HepG2 (cell line): ENCODE measurements around the gene CA14. TPM values are rescaled to one million over a fixed set of nuclear protein-coding genes. Genes with fewer than 3 reads are reported as not detected.
A peak's percentile ranks its signal among the peaks of the same experiment; 100 is the strongest.

ENCODE experiments used
- ATAC-seq: fragments of 200-7000 bp; cut with Tn5 transposase; 3 replicates; pipeline ENCODE4 v1.9.1; 2020; ENCODE audit warnings: mild to moderate bottlenecking, moderate library complexity
- BruUV-seq: library from RNA; stranded (reverse); fragments of 400-500 nt; replicated peaks from 2 replicates; lab custom pipeline; 2021; lab: Mats Ljungman, UMichigan
- CTCF ChIA-PET: fragments of 300-600 bp; formaldehyde crosslinking; extraction: SDS; loops from one replicate; lab custom pipeline; 2021; ENCODE audit warnings: low total read pairs, inconsistent platforms, low intra/inter-chr PET ratio; lab: Yijun Ruan, JAX
- POLR2A ChIA-PET: fragments of 350-600 bp; sonication (Branson Sonifier 250); formaldehyde crosslinking; loops from one replicate; lab custom pipeline; 2020; ENCODE audit warnings: antibody characterized with exemption, inconsistent platforms; lab: Yijun Ruan, JAX
- DNase-seq: peaks from one replicate; pipeline ENCODE4 v3.0.0-alpha.2; 2015; ENCODE audit warnings: low spot score
- FAIRE-seq: peaks from 3 replicates; lab custom pipeline; 2011; peaks lifted over from hg19 to GRCh38; lab: Jason Lieb, UNC
- H2AFZ ChIP-seq: one replicate; pipeline ENCODE4 v1.6.1; 2011; ENCODE audit warnings: low read length, inconsistent platforms
- H3K27ac ChIP-seq: fragments of 300-600 bp; 3 replicates; pipeline ENCODE4 v1.8.0; 2011; ENCODE audit warnings: mixed run types, mild to moderate bottlenecking, mixed read lengths, low read length, inconsistent platforms; ENCODE audit not compliant: insufficient read depth; ENCODE audit errors: extremely low read length
- H3K27me3 ChIP-seq, 2 experiments: fragments of 200-600 bp in 1 of 2; 2 replicates in 1 of 2; 3 replicates in 1 of 2; pipeline versions ENCODE4 v1.6.0 to v1.8.0; 2011; ENCODE audit warnings: low read length in 2 of 2, mild to moderate bottlenecking in 2 of 2, moderate library complexity in 2 of 2, inconsistent platforms in 1 of 2; ENCODE audit not compliant: insufficient read depth in 2 of 2, control insufficient read depth in 1 of 2
- H3K36me3 ChIP-seq, 2 experiments: fragments of 200-600 bp in 1 of 2; replicated peaks in 1 of 2; 2 replicates in 1 of 2; 3 replicates in 1 of 2; pipeline versions ENCODE4 v1.5.1 to v1.8.0; 2011; ENCODE audit warnings: low read length in 2 of 2, inconsistent platforms in 1 of 2; ENCODE audit not compliant: insufficient read depth in 2 of 2, control insufficient read depth in 1 of 2
- H3K4me1 ChIP-seq: 2 replicates; pipeline ENCODE4 v1.5.1; 2012; ENCODE audit warnings: low read length, inconsistent platforms; ENCODE audit not compliant: insufficient read depth
- H3K4me2 ChIP-seq: 2 replicates; pipeline ENCODE4 v1.6.0; 2011; ENCODE audit warnings: low read depth, low read length, inconsistent platforms
- H3K4me3 ChIP-seq, 3 experiments: fragments of 200-600 bp in 1 of 3; sonication (generic), shearing (Covaris generic) in 1 of 3; replicated peaks in 1 of 3; 2 replicates each; pipeline ENCODE4 v1.5.1; 2011 to 2016; ENCODE audit warnings: low read length in 3 of 3, inconsistent platforms in 2 of 3, low read depth in 2 of 3, mild to moderate bottlenecking in 2 of 3, control low read depth in 1 of 3, mixed read lengths in 1 of 3; ENCODE audit not compliant: insufficient read depth in 1 of 3
- H3K79me2 ChIP-seq: one replicate; pipeline ENCODE4 v1.6.1; 2011; ENCODE audit warnings: low read length, inconsistent platforms; ENCODE audit not compliant: insufficient read depth
- H3K9ac ChIP-seq: 2 replicates; pipeline ENCODE4 v1.6.0; 2011; ENCODE audit warnings: mild to moderate bottlenecking, low read depth, low read length, inconsistent platforms; ENCODE audit not compliant: insufficient read depth
- H3K9me3 ChIP-seq: 2 replicates; pipeline ENCODE4 v1.5.1; 2012; ENCODE audit warnings: mild to moderate bottlenecking, low read length
- H4K20me1 ChIP-seq: 2 replicates; pipeline ENCODE4 v1.6.0; 2011; ENCODE audit warnings: inconsistent platforms, mild to moderate bottlenecking, low read length, moderate library complexity; ENCODE audit not compliant: insufficient read depth
- ATF1 ChIP-seq: IDR thresholded peaks from 2 replicates; pipeline ENCODE4 v1.6.1; 2016; ENCODE audit warnings: mild to moderate bottlenecking, control low read depth
- MXD1 ChIP-seq: sonication (generic); formaldehyde crosslinking; IDR thresholded peaks from 2 replicates; pipeline ENCODE4 v1.4.0; 2020; ENCODE audit warnings: mild to moderate bottlenecking, missing genetic modification reagents
- PHF5A ChIP-seq: IDR thresholded peaks from one replicate; pipeline ENCODE4 v1.6.1; 2018; ENCODE audit warnings: low read depth, missing genetic modification reagents; ENCODE audit not compliant: unreplicated experiment
- RBFOX2 ChIP-seq: fragments of 200-400 bp; formaldehyde crosslinking; IDR thresholded peaks from 2 replicates; pipeline ENCODE4 v1.6.1; 2017; ENCODE audit warnings: low read depth, mild to moderate bottlenecking, low read length
- TRIM24 ChIP-seq: sonication (generic); formaldehyde crosslinking; IDR thresholded peaks from 2 replicates; pipeline ENCODE4 v1.8.0; 2022; ENCODE audit warnings: mild to moderate bottlenecking, missing genetic modification reagents
- ZNF451 ChIP-seq: sonication (generic); formaldehyde crosslinking; IDR thresholded peaks from 2 replicates; pipeline ENCODE4 v1.5.0; 2020; ENCODE audit warnings: mild to moderate bottlenecking, missing genetic modification reagents
- ZNF557 ChIP-seq: sonication (generic); formaldehyde crosslinking; IDR thresholded peaks from 2 replicates; pipeline ENCODE4 v1.4.0; 2020; ENCODE audit warnings: missing genetic modification reagents
- WGBS: methylation state at CpG from one replicate; pipeline ENCODE4 v1.1.6; 2017; ENCODE audit warnings: low lambda C conversion rate; 5-methylcytosine and 5-hydroxymethylcytosine counted together
- in situ Hi-C: cut with HindIII; loops from 2 replicates; pipeline ENCODE4 v1.10.0; 2017; ENCODE audit warnings: low pct_unique_long_range_greater_than_20kb; ENCODE audit not compliant: extremely low pct_ligation_motif_present
- intact Hi-C: fragments of 100-400 bp; cut with micrococcal nuclease; formaldehyde crosslinking; loops from one replicate; pipeline ENCODE4 v1.10.0; 2022; ENCODE audit not compliant: unreplicated experiment
- polyA plus RNA-seq, 8 experiments: library from polyadenylated mRNA; depleted of rRNA in 3 of 8; stranded (reverse) in 7 of 8; unstranded in 1 of 8; fragments of >200 nt; fragmentation: Illumina TruSeq in 4 of 8; extraction: Trizol in 4 of 8; gene quantifications; 2 replicates each; pipeline versions ENCODE4 v1.2.1 to v1.2.3, GENCODE V29; 2011 to 2016; ENCODE audit warnings: low read depth in 4 of 8, missing spikeins in 1 of 8, mixed read lengths in 1 of 8; ENCODE audit not compliant: insufficient read depth in 1 of 8
- total RNA-seq, 5 experiments: library from RNA; depleted of rRNA; stranded (reverse); fragments of >200 nt; fragmentation: Illumina TruSeq; extraction: Trizol; gene quantifications; 2 replicates each; pipeline ENCODE4 v1.2.3, GENCODE V29; 2016; ENCODE audit warnings: low read depth in 1 of 5
- TF ChIP-seq, protein P1 (sequence below): IDR thresholded peaks from 2 replicates; pipeline ENCODE4 v1.6.1; 2016; ENCODE audit warnings: control low read depth
- TF ChIP-seq, protein P2 (sequence below): sonication (generic); formaldehyde crosslinking; IDR thresholded peaks from 2 replicates; pipeline ENCODE4 v1.4.0; 2020; ENCODE audit warnings: missing genetic modification reagents, borderline replicate concordance

Gene CA14
- total and polyA plus RNA-seq, 2 of the 13 experiments (the other 11 are each of a cell fraction or from before 2014, with no cell fraction given) = 2.4 to 8.5 TPM

DNA sequence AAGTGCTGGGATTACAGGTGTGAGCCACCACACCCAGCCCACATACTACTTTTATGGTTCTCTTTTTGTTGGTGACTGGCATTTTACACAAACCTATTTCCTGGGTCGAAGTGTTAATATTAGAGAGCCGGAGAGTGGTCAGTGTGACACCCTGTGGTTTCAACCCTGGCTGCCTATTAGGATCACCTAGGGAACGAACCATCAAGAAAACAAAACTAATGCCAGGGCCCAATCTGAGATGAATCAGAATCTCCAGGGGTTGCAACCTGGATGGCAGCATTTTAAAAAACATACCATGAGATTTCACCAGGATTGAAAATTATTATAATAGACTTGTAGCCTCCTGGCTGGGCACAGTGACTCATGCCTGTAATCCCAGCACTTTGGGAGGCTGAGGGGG is 42.1 kb downstream of the CA14 start (continued):
- TF ChIP-seq, protein P1, sequence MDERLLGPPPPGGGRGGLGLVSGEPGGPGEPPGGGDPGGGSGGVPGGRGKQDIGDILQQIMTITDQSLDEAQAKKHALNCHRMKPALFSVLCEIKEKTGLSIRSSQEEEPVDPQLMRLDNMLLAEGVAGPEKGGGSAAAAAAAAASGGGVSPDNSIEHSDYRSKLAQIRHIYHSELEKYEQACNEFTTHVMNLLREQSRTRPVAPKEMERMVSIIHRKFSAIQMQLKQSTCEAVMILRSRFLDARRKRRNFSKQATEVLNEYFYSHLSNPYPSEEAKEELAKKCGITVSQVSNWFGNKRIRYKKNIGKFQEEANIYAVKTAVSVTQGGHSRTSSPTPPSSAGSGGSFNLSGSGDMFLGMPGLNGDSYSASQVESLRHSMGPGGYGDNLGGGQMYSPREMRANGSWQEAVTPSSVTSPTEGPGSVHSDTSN = no peak
- TF ChIP-seq PHF5A (CRISPR knock-in tag) = no peak

DNA sequence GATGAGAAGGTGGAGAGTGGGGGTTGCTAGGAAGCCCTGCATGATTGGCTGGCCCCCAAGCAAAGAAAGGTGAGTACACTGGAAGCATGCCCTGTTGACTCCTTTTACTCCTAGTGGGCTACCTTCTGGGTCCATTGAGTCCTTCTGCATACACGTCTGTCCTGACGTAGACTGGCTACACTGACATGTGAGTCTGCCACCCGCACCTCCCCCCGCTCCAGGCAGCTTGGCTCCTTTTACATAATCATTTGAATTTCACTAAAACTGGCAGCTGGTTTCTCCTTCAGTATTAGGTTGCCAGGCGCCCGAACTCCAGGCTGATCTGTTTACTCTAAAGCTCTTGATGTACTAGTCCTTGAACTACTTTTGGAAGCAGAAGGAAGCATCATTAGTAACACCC is 44.8 kb downstream of the CA14 start:
- Histone ChIP-seq H3K79me2 (no peaks in the 10 kb centered on the region), H3K27me3 (no peaks in the 10 kb centered on the region; a peak in 1 of 5 replicates), H2AFZ (no peak overlapping the region), H3K4me3 (no peak overlapping the region), H4K20me1 (no peaks in the 10 kb centered on the region), H3K9ac (no peak overlapping the region), H3K9me3 (no peaks in the 10 kb centered on the region), H3K4me2 (no peak overlapping the region), H3K27ac (no peak overlapping the region), H3K36me3 (peaks cover 1 to 39% of the 10 kb centered on the region in 2 experiments; a peak in 4 of 5 replicates), H3K4me1 (no peaks in the 10 kb centered on the region)
- ChIA-PET POLR2A (no interaction called here), CTCF (no interaction called here)
- ATAC-seq (no peak), FAIRE-seq (no peak), DNase-seq (no peak)
- no TSS peak for BruUV-seq
- intact Hi-C loops = no loop called here
- TF ChIP-seq ATF1 (CRISPR knock-in tag) (no peak), RBFOX2 (0 out of 2 replicates have a peak, but pooled peaks have one; percentile 24)
- 100% methylated on average over 6 of the region's 6 CpGs for WGBS
- in situ Hi-C loops = no loop called here

GRCh38 chr1:150302902-150303301 is 45.3 kb downstream of the CA14 start:
- Histone ChIP-seq H3K4me1 (no peaks in the 10 kb centered on the region), H3K79me2 (no peaks in the 10 kb centered on the region), H3K9ac (no peak overlapping the region), H3K4me2 (no peak overlapping the region), H3K36me3 (peaks cover 1 to 38% of the 10 kb centered on the region in 2 experiments; a peak in 4 of 5 replicates), H3K9me3 (no peaks in the 10 kb centered on the region), H2AFZ (no peak overlapping the region), H3K27ac (no peak overlapping the region), H3K27me3 (no peaks in the 10 kb centered on the region; a peak in 1 of 5 replicates), H3K4me3 (no peak overlapping the region), H4K20me1 (no peaks in the 10 kb centered on the region)
- ATAC-seq = no peak
- in situ Hi-C loops = no loop called here
- WGBS = 82% methylated on average over 2 of the region's 2 CpGs
- ChIA-PET POLR2A (no interaction called here), CTCF (no interaction called here)
- no peak for FAIRE-seq
- BruUV-seq = no TSS peak
- DNase-seq = no peak
- intact Hi-C loops = no loop called here
- no peak for TF ChIP-seq ZNF451
- TF ChIP-seq MXD1 (CRISPR knock-in tag) = no peak
- TF ChIP-seq TRIM24 (CRISPR knock-in tag) = no peak
- TF ChIP-seq ZNF557 (CRISPR knock-in tag) = no peak
- TF ChIP-seq, protein P2, sequence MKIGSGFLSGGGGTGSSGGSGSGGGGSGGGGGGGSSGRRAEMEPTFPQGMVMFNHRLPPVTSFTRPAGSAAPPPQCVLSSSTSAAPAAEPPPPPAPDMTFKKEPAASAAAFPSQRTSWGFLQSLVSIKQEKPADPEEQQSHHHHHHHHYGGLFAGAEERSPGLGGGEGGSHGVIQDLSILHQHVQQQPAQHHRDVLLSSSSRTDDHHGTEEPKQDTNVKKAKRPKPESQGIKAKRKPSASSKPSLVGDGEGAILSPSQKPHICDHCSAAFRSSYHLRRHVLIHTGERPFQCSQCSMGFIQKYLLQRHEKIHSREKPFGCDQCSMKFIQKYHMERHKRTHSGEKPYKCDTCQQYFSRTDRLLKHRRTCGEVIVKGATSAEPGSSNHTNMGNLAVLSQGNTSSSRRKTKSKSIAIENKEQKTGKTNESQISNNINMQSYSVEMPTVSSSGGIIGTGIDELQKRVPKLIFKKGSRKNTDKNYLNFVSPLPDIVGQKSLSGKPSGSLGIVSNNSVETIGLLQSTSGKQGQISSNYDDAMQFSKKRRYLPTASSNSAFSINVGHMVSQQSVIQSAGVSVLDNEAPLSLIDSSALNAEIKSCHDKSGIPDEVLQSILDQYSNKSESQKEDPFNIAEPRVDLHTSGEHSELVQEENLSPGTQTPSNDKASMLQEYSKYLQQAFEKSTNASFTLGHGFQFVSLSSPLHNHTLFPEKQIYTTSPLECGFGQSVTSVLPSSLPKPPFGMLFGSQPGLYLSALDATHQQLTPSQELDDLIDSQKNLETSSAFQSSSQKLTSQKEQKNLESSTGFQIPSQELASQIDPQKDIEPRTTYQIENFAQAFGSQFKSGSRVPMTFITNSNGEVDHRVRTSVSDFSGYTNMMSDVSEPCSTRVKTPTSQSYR = no peak
